A673 (cell line): ENCODE results near the gene GMDS. TPM values are rescaled to one million over a fixed set of nuclear protein-coding genes. Genes with fewer than 3 reads are reported as not detected.

ENCODE experiments used
- BruUV-seq: library from RNA; stranded (reverse); fragments of 400-500 nt; replicated peaks from 2 replicates; lab custom pipeline; 2021; lab: Mats Ljungman, UMichigan
- CTCF ChIA-PET: fragments of 300-600 bp; sonication (Branson Sonifier 250); formaldehyde crosslinking; loops from one replicate; lab custom pipeline; 2022; ENCODE audit warnings: antibody characterized with exemption; lab: Charles Lee
- POLR2A ChIA-PET: fragments of 300-600 bp; sonication (Branson Sonifier 250); formaldehyde crosslinking; loops from one replicate; lab custom pipeline; 2022; ENCODE audit warnings: antibody characterized with exemption; ENCODE audit not compliant: low non-redundant PET; lab: Charles Lee
- DNase-seq: peaks from one replicate; pipeline ENCODE4 v3.0.0-alpha.2; 2015; ENCODE audit warnings: low spot score
- H3K27ac ChIP-seq: fragments of 200-600 bp; sonication (generic); 2 replicates; pipeline ENCODE4 v1.5.1; 2016; ENCODE audit warnings: mixed run types, low read depth, mild to moderate bottlenecking, mixed read lengths, antibody characterized with exemption, low read length; ENCODE audit not compliant: poor library complexity, severe bottlenecking
- H3K27me3 ChIP-seq: fragments of 200-600 bp; sonication (generic); replicated peaks from 2 replicates; pipeline ENCODE4 v1.6.1; 2017; ENCODE audit warnings: mixed run types, low read depth, mild to moderate bottlenecking, mixed read lengths, antibody characterized with exemption, low read length; ENCODE audit not compliant: insufficient read depth, poor library complexity
- H3K36me3 ChIP-seq: fragments of 200-600 bp; sonication (generic); 2 replicates; pipeline ENCODE4 v1.6.1; 2016; ENCODE audit warnings: mixed run types, mild to moderate bottlenecking, mixed read lengths, antibody characterized with exemption, low read length; ENCODE audit not compliant: insufficient read depth, poor library complexity, severe bottlenecking
- H3K4me1 ChIP-seq: fragments of 200-600 bp; sonication (generic); 2 replicates; pipeline ENCODE4 v1.6.1; 2017; ENCODE audit warnings: mixed run types, mild to moderate bottlenecking, mixed read lengths, antibody characterized with exemption, low read length; ENCODE audit not compliant: insufficient read depth, poor library complexity, severe bottlenecking
- H3K4me3 ChIP-seq: fragments of 200-600 bp; sonication (generic); 2 replicates; pipeline ENCODE4 v1.5.1; 2016; ENCODE audit warnings: low read depth, mixed run types, mild to moderate bottlenecking, mixed read lengths, low read length; ENCODE audit not compliant: poor library complexity, severe bottlenecking
- H3K9me3 ChIP-seq: fragments of 200-600 bp; sonication (generic); 2 replicates; pipeline ENCODE4 v1.6.1; 2016; ENCODE audit warnings: mixed run types, low read depth, mild to moderate bottlenecking, mixed read lengths, antibody characterized with exemption, low read length; ENCODE audit not compliant: poor library complexity, severe bottlenecking
- EZH2 ChIP-seq: fragments of 200-600 bp; sonication (generic); IDR thresholded peaks from 2 replicates; pipeline ENCODE4 v1.6.1; 2017; ENCODE audit warnings: borderline replicate concordance, low read depth, mild to moderate bottlenecking, mixed read lengths, antibody characterized with exemption, low read length; ENCODE audit not compliant: poor library complexity, severe bottlenecking
- intact Hi-C: fragments of 100-400 bp; cut with micrococcal nuclease; formaldehyde crosslinking; loops from one replicate; pipeline ENCODE4 v1.10.0; 2022; ENCODE audit not compliant: unreplicated experiment
- total RNA-seq: library from RNA; stranded (reverse); gene quantifications from 2 replicates; pipeline ENCODE4 v1.2.3, GENCODE V29; 2021
- TF ChIP-seq, protein P1 (sequence below): fragments of 300-800, 200-600 bp; sonication (generic); conservative IDR thresholded peaks from 2 replicates; pipeline ENCODE4 v1.5.1; 2017; ENCODE audit warnings: low read depth, mild to moderate bottlenecking, antibody characterized with exemption, low read length, moderate library complexity, mixed read lengths

Gene GMDS
- total RNA-seq, 1 experiment from 2014 or later: 15.2 TPM

DNA sequence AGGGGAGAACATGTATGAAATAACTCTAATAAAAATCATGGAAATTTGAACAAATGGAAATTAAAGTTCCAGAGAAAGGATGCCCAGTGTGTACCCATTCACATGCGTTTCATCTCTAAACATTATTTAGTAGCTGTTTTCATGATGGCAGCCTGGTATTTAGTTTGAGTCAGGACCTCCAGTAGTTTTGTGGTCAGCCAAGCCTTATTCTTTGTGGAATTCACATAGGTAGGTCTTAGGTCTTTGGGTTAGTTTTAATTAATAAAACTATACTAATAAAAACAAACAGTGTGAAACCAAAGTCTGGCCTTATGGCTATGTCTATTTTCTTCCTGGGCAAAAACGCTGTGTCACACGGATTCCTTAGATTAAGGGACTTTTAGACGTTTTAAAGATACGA, 497.9 kb downstream of the GMDS start:
- intact Hi-C loops: no loop called here
- no peaks in the 10 kb centered on the region for H3K9me3 ChIP-seq
- no peaks in the 10 kb centered on the region for H3K27me3 ChIP-seq
- H3K27ac ChIP-seq: no peak overlapping the region
- POLR2A ChIA-PET: no interaction called here
- no peaks in the 10 kb centered on the region for H3K4me1 ChIP-seq
- H3K4me3 ChIP-seq: no peak overlapping the region
- DNase-seq: no peak
- H3K36me3 ChIP-seq: no peaks in the 10 kb centered on the region
- no TSS peak for BruUV-seq
- TF ChIP-seq, protein P1, sequence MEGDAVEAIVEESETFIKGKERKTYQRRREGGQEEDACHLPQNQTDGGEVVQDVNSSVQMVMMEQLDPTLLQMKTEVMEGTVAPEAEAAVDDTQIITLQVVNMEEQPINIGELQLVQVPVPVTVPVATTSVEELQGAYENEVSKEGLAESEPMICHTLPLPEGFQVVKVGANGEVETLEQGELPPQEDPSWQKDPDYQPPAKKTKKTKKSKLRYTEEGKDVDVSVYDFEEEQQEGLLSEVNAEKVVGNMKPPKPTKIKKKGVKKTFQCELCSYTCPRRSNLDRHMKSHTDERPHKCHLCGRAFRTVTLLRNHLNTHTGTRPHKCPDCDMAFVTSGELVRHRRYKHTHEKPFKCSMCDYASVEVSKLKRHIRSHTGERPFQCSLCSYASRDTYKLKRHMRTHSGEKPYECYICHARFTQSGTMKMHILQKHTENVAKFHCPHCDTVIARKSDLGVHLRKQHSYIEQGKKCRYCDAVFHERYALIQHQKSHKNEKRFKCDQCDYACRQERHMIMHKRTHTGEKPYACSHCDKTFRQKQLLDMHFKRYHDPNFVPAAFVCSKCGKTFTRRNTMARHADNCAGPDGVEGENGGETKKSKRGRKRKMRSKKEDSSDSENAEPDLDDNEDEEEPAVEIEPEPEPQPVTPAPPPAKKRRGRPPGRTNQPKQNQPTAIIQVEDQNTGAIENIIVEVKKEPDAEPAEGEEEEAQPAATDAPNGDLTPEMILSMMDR: no peak
- TF ChIP-seq EZH2: no peak
- CTCF ChIA-PET: no interaction called here

DNA sequence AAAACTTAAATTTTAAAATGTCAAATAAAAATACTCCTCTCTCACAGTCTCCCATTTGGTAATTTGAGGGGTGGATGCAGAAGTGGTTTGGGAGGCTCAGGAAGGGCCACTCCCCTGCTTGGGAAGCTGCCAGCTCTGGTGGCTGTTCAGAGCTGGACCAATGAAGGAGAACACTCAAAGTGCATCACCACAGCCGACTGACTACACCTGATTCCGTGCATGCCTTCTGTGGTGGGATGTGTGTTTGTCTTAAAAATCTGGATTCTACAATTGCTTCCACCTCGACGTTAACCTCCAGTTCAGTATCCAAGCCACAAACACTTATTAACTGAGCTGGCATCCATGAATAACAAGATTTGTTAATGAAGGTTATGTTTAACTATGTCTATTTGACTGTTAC, 498.4 kb downstream of the GMDS start:
- BruUV-seq: no TSS peak
- Histone ChIP-seq H3K9me3 (no peaks in the 10 kb centered on the region), H3K4me3 (no peak overlapping the region), H3K4me1 (no peaks in the 10 kb centered on the region), H3K27ac (no peak overlapping the region), H3K36me3 (no peaks in the 10 kb centered on the region), H3K27me3 (no peaks in the 10 kb centered on the region)
- ChIA-PET POLR2A (no interaction called here), CTCF (no interaction called here)
- no peak for DNase-seq
- TF ChIP-seq, protein P1: no peak
- TF ChIP-seq EZH2: no peak
- intact Hi-C loops: no loop called here

DNA sequence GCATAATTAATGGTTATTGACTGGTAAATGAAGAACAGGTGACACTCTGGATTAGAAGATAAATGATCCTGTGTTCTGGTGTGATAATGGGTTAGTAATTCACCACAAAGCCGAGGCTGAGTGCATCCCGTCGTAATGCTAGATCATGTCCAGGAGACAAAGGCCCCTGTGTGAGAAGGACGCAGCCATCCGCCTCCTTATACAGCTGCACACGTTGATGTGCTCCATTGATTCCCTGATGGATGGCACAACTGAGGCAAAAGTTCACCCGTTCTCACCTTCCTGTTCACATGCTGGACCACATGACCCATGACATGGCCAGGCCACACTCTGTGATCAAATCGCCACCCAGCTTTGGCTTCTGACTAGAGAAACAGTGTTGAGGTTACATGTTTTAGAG, 499.6 kb downstream of the GMDS start:
- no TSS peak for BruUV-seq
- ChIA-PET POLR2A (no interaction called here), CTCF (no interaction called here)
- intact Hi-C loops: no loop called here
- TF ChIP-seq, protein P1: no peak
- no peak for TF ChIP-seq EZH2
- Histone ChIP-seq H3K27me3 (no peaks in the 10 kb centered on the region), H3K27ac (no peak overlapping the region), H3K36me3 (no peaks in the 10 kb centered on the region), H3K4me1 (no peaks in the 10 kb centered on the region), H3K9me3 (no peaks in the 10 kb centered on the region), H3K4me3 (no peak overlapping the region)
- no peak for DNase-seq
